Keratinocyte (primary cell): Measurements from ENCODE around the gene OSBPL10. TPM values are rescaled to one million over a fixed set of nuclear protein-coding genes. Genes with fewer than 3 reads are reported as not detected.
"Not testable (repeated sequence)": the region's sequence is repeated elsewhere in the genome, so short reads cannot be mapped to it uniquely, and the experiment has no call there.

Experiments
- DNase-seq: peaks from one replicate; pipeline ENCODE4 v3.0.0-alpha.2; 2011; ENCODE audit warnings: low read depth, missing footprints, low spot score
- FAIRE-seq: peaks from 2 replicates; lab custom pipeline; 2011; peaks lifted over from hg19 to GRCh38; lab: Jason Lieb, UNC
- H2AFZ ChIP-seq: 2 replicates; pipeline ENCODE4 v1.6.0; 2012; ENCODE audit warnings: low read length, control low read depth, inconsistent platforms; ENCODE audit not compliant: control insufficient read depth
- H3K27ac ChIP-seq: 2 replicates; pipeline ENCODE4 v1.5.1; 2011; ENCODE audit warnings: low read length; ENCODE audit not compliant: control insufficient read depth, insufficient read depth
- H3K27me3 ChIP-seq: 3 replicates; pipeline ENCODE4 v1.6.0; 2011; ENCODE audit warnings: low read length; ENCODE audit not compliant: control insufficient read depth, insufficient read depth; ENCODE audit errors: extremely low read depth
- H3K36me3 ChIP-seq, 2 experiments: 2 replicates in 1 of 2; 3 replicates in 1 of 2; pipeline ENCODE4 v1.5.1; 2011; ENCODE audit warnings: low read length in 2 of 2, mild to moderate bottlenecking in 1 of 2; ENCODE audit not compliant: control insufficient read depth in 2 of 2, insufficient read depth in 2 of 2; ENCODE audit errors: extremely low read depth in 1 of 2
- H3K4me1 ChIP-seq: 3 replicates; pipeline ENCODE4 v1.5.1; 2011; ENCODE audit warnings: low read length; ENCODE audit not compliant: control insufficient read depth, insufficient read depth; ENCODE audit errors: extremely low read depth
- H3K4me2 ChIP-seq: 3 replicates; pipeline ENCODE4 v1.6.0; 2011; ENCODE audit warnings: low read depth, low read length; ENCODE audit not compliant: control insufficient read depth, insufficient read depth; ENCODE audit errors: extremely low read depth
- H3K4me3 ChIP-seq, 3 experiments: fragments of 200-600 bp in 1 of 3; sonication (generic) in 1 of 3; 2 replicates in 2 of 3; 3 replicates in 1 of 3; pipeline ENCODE4 v1.5.1; 2011 to 2016; ENCODE audit warnings: low read length in 3 of 3, mild to moderate bottlenecking in 3 of 3, control low read depth in 2 of 3, inconsistent platforms in 1 of 3, low read depth in 1 of 3, mixed read lengths in 1 of 3, mixed run types in 1 of 3, moderate library complexity in 1 of 3; ENCODE audit not compliant: control insufficient read depth in 2 of 3, insufficient read depth in 2 of 3; ENCODE audit errors: extremely low read depth in 1 of 3
- H3K79me2 ChIP-seq: 2 replicates; pipeline ENCODE4 v1.6.0; 2012; ENCODE audit warnings: low read length; ENCODE audit not compliant: control insufficient read depth, insufficient read depth
- H3K9ac ChIP-seq: 3 replicates; pipeline ENCODE4 v1.6.0; 2011; ENCODE audit warnings: low read length; ENCODE audit not compliant: control insufficient read depth, insufficient read depth; ENCODE audit errors: extremely low read depth
- H3K9me1 ChIP-seq: 3 replicates; pipeline ENCODE4 v1.6.0; 2011; ENCODE audit warnings: low read length; ENCODE audit not compliant: control insufficient read depth, insufficient read depth; ENCODE audit errors: extremely low read depth
- H3K9me3 ChIP-seq: 2 replicates; pipeline ENCODE4 v1.5.1; 2012; ENCODE audit warnings: low read depth, low read length; ENCODE audit not compliant: control insufficient read depth
- H4K20me1 ChIP-seq: 3 replicates; pipeline ENCODE4 v1.6.0; 2011; ENCODE audit warnings: low read length; ENCODE audit not compliant: control insufficient read depth, insufficient read depth; ENCODE audit errors: extremely low read depth
- EZH2 ChIP-seq: IDR thresholded peaks from one replicate; pipeline ENCODE4 v1.6.1; 2012; ENCODE audit warnings: inconsistent platforms, mild to moderate bottlenecking, low read length, moderate library complexity
- dilution Hi-C: fragments of 300-500 bp; cut with MboI; formaldehyde crosslinking; loops from one replicate; pipeline ENCODE4 v1.7.0; 2020; ENCODE audit warnings: low sequenced_read_pairs; ENCODE audit not compliant: extremely low pct_ligation_motif_present
- polyA plus RNA-seq, 5 experiments: library from polyadenylated mRNA; depleted of rRNA in 3 of 5; stranded (reverse) in 3 of 5; stranded (forward) in 1 of 5; unstranded in 1 of 5; fragments of >200 nt; gene quantifications; 1 replicate in 1 of 5; 2 replicates in 3 of 5; 3 replicates in 1 of 5; pipeline versions ENCODE4 v1.2.1 to v1.2.3, GENCODE V29; 2011 to 2012; ENCODE audit warnings: missing spikeins in 2 of 5, low read depth in 1 of 5, low replicate concordance in 1 of 5
- TF ChIP-seq, protein P1 (sequence below), 3 experiments: IDR thresholded peaks in 1 of 3; conservative IDR thresholded peaks in 1 of 3; optimal IDR thresholded peaks in 1 of 3; 2 replicates in 2 of 3; 3 replicates in 1 of 3; pipeline versions ENCODE3 to v1.5.1; 2011; ENCODE audit warnings: low read length in 3 of 3, mild to moderate bottlenecking in 3 of 3, moderate library complexity in 2 of 3, control low read depth in 1 of 3, inconsistent platforms in 1 of 3; ENCODE audit not compliant: insufficient read depth in 2 of 3; ENCODE audit errors: extremely low read depth in 1 of 3

OSBPL10 gene
- polyA plus RNA-seq, 1 donor (not counting 4 experiments of a cell fraction or from before 2014, with no cell fraction given) = 50.1 TPM

DNA sequence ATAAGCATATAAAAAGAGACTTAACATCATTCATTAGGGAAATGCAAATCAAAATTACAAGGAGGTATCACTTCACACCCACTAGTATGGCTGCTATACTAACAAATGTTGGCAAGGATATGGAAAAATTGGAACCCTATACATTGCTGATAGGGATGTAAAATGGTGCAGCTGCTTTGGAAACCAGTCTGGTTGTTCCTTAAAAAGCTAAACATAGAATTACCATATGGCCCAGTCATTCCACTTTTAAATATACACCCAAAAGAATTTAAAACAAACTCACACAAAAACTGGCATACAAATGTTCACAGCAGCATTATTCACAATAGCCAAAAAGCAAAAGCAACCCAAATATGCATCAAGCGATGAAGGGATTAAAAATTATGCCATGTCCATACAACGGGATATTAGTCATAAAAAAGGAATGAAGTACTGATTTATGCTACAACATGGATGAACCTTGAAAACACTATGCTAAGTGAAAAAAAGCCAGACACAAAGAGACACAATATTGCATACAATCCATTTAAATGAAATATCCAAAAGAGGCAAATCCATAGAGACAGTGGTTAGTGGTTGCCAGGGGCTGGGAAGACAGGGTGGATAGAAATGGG lies 118.3 kb downstream of the OSBPL10 start:
- no peak for TF ChIP-seq EZH2
- TF ChIP-seq, protein P1, sequence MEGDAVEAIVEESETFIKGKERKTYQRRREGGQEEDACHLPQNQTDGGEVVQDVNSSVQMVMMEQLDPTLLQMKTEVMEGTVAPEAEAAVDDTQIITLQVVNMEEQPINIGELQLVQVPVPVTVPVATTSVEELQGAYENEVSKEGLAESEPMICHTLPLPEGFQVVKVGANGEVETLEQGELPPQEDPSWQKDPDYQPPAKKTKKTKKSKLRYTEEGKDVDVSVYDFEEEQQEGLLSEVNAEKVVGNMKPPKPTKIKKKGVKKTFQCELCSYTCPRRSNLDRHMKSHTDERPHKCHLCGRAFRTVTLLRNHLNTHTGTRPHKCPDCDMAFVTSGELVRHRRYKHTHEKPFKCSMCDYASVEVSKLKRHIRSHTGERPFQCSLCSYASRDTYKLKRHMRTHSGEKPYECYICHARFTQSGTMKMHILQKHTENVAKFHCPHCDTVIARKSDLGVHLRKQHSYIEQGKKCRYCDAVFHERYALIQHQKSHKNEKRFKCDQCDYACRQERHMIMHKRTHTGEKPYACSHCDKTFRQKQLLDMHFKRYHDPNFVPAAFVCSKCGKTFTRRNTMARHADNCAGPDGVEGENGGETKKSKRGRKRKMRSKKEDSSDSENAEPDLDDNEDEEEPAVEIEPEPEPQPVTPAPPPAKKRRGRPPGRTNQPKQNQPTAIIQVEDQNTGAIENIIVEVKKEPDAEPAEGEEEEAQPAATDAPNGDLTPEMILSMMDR (optimal IDR thresholded peaks at IDR 0.05 in 1 of 3, IDR thresholded peaks at IDR 0.05 in 1 of 3, conservative IDR thresholded peaks at IDR 0.05 in 1 of 3; ENCODE audit: extremely low read depth in 1 of 3, insufficient read depth in 2 of 3, low read length in 3 of 3) = no peak
- no peak overlapping the region for H3K4me2 ChIP-seq

DNA sequence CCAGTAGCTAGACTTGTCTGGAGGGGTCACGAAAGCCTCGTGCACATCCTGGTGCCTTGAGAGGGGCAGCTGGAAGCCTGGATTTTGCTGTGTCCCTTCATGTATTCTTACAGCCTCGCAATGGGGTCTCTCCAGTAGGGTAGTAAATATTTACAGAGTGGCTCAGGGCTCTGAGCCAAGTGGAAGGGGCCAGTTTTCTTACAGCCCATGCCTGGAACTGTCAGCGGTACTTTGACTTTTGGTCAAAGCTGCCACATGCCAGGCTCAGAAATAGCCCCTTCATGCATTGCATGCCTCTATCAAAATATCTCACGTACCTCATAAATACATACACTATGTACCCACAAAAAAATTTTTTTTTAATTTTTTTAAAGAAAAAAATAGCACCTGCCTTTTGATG lies 119.2 kb downstream of the OSBPL10 start:
- H3K79me2 ChIP-seq = peaks cover 88% of the 10 kb centered on the region
- no peak for TF ChIP-seq EZH2
- TF ChIP-seq, protein P1 (optimal IDR thresholded peaks at IDR 0.05 in 1 of 3, IDR thresholded peaks at IDR 0.05 in 1 of 3, conservative IDR thresholded peaks at IDR 0.05 in 1 of 3; ENCODE audit: extremely low read depth in 1 of 3, insufficient read depth in 2 of 3, low read length in 3 of 3) = no peak
- peaks cover 6 to 15% of the 10 kb centered on the region in 2 experiments for H3K36me3 ChIP-seq
- no peak overlapping the region for H2AFZ ChIP-seq
- DNase-seq (no peak), FAIRE-seq (no peak)
- H3K9me1 ChIP-seq = no peaks in the 10 kb centered on the region
- H4K20me1 ChIP-seq = no peaks in the 10 kb centered on the region
- no peaks in the 10 kb centered on the region for H3K27me3 ChIP-seq
- peaks cover 14% of the 10 kb centered on the region for H3K4me1 ChIP-seq
- dilution Hi-C loops = no loop called here
- H3K4me2 ChIP-seq = no peak overlapping the region
- H3K9ac ChIP-seq = no peak overlapping the region
- H3K9me3 ChIP-seq = no peaks in the 10 kb centered on the region
- no peak overlapping the region for H3K4me3 ChIP-seq
- H3K27ac ChIP-seq = no peak overlapping the region

More for the DNA sequence above, 118.3 kb downstream of the OSBPL10 start:
- H3K9me3 ChIP-seq = no peaks in the 10 kb centered on the region
- H3K27me3 ChIP-seq = no peaks in the 10 kb centered on the region
- H3K4me3 ChIP-seq = no peak overlapping the region
- no peaks in the 10 kb centered on the region for H3K9me1 ChIP-seq
- FAIRE-seq (no peak), DNase-seq (no peak)
- peaks cover 8 to 15% of the 10 kb centered on the region in 2 experiments for H3K36me3 ChIP-seq
- no peak overlapping the region for H3K9ac ChIP-seq
- H2AFZ ChIP-seq = no peak overlapping the region
- dilution Hi-C loops = no loop called here
- peak overlapping the region; percentile 33 for H3K27ac ChIP-seq
- no peaks in the 10 kb centered on the region for H4K20me1 ChIP-seq
- H3K79me2 ChIP-seq = peaks cover 90% of the 10 kb centered on the region
- peaks cover 14% of the 10 kb centered on the region for H3K4me1 ChIP-seq

DNA sequence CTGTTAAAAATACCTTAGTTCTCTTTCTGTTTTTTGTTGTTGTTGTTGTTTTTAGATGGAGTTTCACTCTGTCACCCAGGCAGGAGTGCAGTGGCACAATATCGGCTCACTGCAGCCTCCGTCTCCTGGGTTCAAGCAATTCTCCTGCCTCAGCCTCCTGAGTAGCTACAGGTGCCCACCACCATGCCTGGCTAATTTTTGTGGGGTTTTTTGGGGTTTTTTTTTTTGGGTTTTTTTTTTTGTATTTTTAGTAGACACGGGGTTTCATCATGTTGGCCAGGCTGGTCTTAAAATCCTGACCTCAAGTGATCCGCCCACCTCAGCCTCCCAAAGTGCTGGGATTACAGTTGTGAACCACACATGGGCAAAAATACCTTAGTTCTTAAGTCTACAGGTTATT lies 120.4 kb downstream of the OSBPL10 start:
- H3K4me3 ChIP-seq, H3K27me3 ChIP-seq, H3K9me1 ChIP-seq, FAIRE-seq, H2AFZ ChIP-seq, H3K4me2 ChIP-seq, dilution Hi-C loops, H4K20me1 ChIP-seq, DNase-seq, H3K9me3 ChIP-seq, H3K27ac ChIP-seq, H3K9ac ChIP-seq: not testable (repeated sequence)
- H3K36me3 ChIP-seq = peaks cover 5 to 11% of the 10 kb centered on the region in 2 experiments
- peaks cover 14% of the 10 kb centered on the region for H3K4me1 ChIP-seq
- H3K79me2 ChIP-seq = peaks cover 86% of the 10 kb centered on the region
